ENCODE measurements around the gene MLNR.
A peak's percentile ranks its signal among the peaks of the same experiment; 100 is the strongest.

MLNR gene

DNA sequence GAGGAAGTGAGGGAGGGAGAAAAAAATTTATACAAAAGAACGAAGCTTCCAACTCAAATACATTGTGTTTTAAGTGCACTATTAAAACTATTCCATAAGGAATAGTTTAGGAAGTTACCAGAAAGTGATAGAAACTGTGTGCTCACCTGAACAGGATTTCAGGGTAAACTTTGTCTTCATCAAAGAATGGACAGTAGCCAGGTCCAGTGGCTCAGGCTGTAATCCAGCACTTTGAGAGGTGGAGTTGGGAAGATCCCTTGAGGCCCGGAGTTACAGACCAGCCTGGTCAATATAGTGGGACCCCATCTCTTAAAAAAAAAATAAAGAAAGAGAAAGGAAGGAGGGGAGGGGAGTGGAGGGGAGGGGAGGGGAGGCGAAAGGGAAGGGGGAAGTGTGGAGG lies 14.6 kb downstream of the MLNR start:
- no peak for DNase-seq

GRCh38 chr13:49235856-49236431 lies 15.8 kb downstream of the MLNR start:
- no peak for DNase-seq

- DNase-seq: no peak
These were observed 18.5 kb downstream of the MLNR start for GRCh38 chr13:49238621-49239020.

DNA sequence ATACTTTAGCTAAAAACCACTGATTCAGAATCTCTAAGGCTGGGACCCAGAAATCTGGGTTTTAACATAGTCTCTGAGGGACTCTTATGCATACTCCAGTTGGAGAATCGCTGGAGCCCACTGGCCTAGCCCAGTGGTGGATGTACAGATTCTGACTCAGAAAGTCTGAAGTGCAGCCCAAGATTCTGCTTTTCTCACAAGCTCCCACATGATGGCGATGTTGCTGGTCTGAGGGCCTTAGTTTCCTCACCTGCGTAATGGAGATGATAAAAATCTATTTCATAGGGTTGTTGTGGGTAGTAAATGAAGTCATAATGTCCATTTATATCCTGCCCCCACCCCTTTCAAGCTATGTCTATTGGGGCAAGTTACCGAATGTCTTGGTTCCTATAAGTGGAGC lies 19.9 kb downstream of the MLNR start:
- DNase-seq: peak; percentile 53 to 58

- DNase-seq: no peak
These were observed 21.2 kb downstream of the MLNR start for GRCh38 chr13:49241296-49241695.

DNA sequence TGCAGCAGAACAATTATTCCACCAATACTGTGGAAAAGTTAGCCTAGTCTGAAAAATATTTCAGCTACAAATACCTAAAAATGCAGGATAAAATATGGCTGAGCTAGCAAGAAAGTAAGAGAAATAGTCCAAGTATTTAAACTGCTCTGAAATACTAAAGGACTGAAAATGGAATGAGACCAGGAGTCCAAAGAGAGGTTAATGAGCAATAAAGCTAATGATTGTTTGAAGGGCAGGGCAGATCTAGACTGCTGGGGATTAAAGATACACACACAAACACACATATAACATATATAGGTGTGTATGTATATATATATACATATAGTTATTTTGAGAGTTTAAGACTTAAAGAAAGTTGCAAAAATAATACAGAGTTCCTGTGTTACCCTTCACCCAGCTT lies 25.0 kb downstream of the MLNR start:
- DNase-seq: no peak

DNA sequence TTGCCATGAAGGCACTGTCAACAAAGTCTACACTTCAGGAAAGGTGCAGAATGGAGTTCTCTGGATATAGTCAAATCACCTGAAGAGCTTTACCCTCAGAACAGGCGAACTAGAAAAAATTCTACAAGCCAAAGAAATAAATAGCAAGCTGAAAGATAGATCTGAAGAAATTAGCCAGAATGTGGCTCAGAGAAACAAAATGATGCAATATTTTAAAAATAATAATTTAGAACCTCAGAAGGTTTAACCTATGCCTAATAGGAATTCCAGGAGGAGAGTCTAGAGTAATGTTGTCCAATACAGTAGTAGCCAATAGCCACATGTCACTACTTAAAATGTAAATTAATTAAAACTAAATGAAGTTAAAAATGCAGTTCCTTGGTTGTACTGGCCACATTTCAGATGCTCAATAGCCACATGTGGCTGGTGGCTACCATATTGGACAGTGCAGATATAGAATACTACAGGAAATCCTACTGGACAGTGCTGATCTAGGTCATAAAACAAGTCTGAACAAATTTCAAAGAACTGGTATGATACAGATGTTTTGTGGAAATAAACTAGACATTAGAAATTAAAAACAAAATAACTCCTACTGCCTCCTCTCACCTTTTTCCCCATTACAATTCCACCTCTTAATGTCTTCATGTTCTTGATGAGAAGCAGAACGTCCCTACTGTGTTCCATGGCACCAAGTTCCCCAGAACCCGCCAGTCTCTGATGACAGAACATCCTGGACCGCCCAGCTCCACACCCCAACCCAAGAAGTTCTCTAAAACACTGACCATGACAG lies 26.9 kb downstream of the MLNR start:
- DNase-seq: no peak

GRCh38 chr13:49247643-49248621 lies 27.8 kb downstream of the MLNR start, which contains the start of gene CDADC1:
Gene CDADC1, plus strand, starts transcription at chr13:49247925. Its CDS starts 113 bp downstream, at chr13:49248038.
- DNase-seq: peak; percentile 97

- DNase-seq: no peak
These were observed 28.5 kb downstream of the MLNR start for GRCh38 chr13:49248622-49249002.

- DNase-seq: no peak
These were observed 31.2 kb downstream of the MLNR start for GRCh38 chr13:49251326-49251725.

GRCh38 chr13:49253310-49253709 lies 33.2 kb downstream of the MLNR start:
- no peak for DNase-seq

- no peak for DNase-seq
These were observed 33.9 kb downstream of the MLNR start for GRCh38 chr13:49254007-49254406.

DNA sequence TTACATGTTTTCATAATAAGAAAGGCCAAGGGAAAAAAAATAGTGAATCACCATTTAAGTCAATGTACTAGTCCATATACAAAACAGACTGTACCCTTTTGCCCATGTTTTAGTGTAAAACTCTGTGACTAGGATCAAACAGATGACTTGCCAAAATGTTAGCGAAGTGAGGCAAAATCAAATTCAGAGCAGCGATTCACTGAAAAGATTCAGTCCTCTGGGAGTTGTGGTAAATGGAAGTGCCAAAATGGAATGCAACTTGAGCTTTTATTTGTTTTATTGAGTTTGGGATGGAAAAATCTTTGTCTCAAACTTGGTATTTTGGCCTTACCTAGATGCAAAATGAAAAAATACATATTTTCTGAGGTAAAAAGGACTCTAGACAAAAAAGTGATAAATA lies 36.7 kb downstream of the MLNR start:
- DNase-seq: no peak

DNA sequence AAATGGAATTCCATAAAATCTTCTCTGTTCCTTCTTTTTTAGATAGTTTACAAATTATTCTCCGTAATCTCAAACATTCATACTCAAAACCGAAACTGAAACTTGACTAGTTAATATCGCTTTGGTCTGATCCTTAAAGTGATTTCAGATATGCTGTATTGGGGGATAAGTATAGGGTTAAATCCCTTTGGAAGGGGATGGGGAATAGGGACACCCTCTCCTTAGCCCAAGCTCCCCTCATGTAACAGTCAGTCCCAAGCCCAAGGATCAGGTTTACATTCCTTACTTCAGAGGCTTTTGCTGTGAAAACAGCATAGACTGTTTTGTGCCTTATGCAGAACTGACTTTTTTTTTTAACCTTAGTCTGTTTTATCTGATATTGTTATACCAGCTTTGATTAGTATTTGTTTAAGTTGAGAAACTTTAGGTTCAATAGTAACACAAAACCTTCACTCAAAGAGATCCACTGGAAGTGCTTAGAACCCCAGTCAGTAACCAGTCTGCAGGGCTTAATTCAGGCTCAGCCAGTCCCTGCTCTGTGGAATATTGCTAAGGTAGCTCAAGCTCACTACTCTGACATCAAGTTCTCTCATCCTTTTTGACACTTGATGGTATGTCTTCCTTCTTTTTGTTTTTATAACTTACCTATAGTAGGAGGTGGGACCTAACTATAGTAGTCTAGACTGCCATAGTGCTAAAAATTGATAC lies 38.1 kb downstream of the MLNR start:
- no peak for DNase-seq

DNA sequence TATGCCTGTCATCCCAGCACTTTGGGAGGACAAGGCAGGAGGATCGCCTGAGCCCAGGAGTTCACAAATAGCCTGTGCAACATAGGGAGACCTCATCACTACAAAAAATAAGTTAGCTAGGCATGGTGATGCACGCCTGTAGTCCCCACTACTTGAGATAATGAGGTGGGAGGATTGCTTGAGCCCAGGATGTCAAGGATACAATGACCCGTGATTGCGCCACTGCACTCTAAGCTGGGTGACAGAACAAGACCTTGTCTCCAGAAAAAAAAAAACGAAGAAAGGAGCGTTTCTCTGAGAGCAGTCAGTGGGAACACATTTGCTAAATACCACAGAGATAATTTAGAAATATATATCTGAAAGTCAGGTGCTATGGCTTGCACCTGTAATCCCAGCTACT lies 39.4 kb downstream of the MLNR start:
- DNase-seq: no peak

DNA sequence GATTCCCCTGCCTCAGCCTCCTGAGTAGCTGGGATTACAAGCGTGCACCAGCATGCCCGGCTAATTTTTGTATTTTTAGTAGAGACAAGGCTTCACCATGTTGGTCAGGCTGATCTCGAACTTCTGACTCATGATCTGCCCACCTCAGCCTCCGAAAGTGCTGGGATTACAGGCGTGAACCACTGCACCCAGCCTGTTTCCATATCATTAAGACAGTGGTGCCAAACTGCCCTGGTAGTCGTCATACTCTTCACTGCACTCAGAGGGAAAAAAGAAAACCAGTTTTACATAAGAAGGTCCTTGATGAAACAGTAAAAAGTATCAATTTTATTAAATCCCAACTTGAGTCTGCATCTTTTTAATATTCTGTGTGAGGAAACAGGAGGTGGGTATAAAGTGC lies 42.5 kb downstream of the MLNR start:
- peak in 1 of 2 experiments; percentile 26 for DNase-seq

GRCh38 chr13:49265822-49266221 lies 45.7 kb downstream of the MLNR start:
- DNase-seq: no peak

GRCh38 chr13:49271264-49271663 lies 51.1 kb downstream of the MLNR start:
- no peak for DNase-seq
